NB4 (cell line): ENCODE measurements around the gene PRCP.

ENCODE experiments used
- CTCF ChIP-seq: IDR thresholded peaks from one replicate; pipeline ENCODE4 v1.5.1; 2012; ENCODE audit warnings: low read depth, low read length
- MAX ChIP-seq: IDR thresholded peaks from 2 replicates; pipeline ENCODE4 v1.6.1; 2011; ENCODE audit warnings: low read depth, low read length
- MYC ChIP-seq: IDR thresholded peaks from 2 replicates; pipeline ENCODE4 v1.6.1; 2011; ENCODE audit warnings: low read depth, low read length
- POLR2A ChIP-seq: IDR thresholded peaks from 2 replicates; pipeline ENCODE4 v1.6.1; 2011; ENCODE audit warnings: mild to moderate bottlenecking; ENCODE audit not compliant: insufficient read length; ENCODE audit errors: extremely low read depth

- TF ChIP-seq POLR2A = no peak
- no peak for TF ChIP-seq CTCF
- TF ChIP-seq MAX = no peak
- no peak for TF ChIP-seq MYC
Measured at GRCh38 chr11:82906931-82907330, 6.7 kb upstream of the PRCP start.
